HUES64 (cell line): ENCODE measurements around the gene ZNF227.

Experiments
- H3K27ac ChIP-seq: 2 replicates; pipeline ENCODE4 v1.7.0; 2013; ENCODE audit warnings: low read depth, low read length, inconsistent platforms
- H3K27me3 ChIP-seq: 2 replicates; pipeline ENCODE4 v1.6.1; 2013; ENCODE audit warnings: mild to moderate bottlenecking, low read length; ENCODE audit not compliant: insufficient read depth
- H3K36me3 ChIP-seq: 2 replicates; pipeline ENCODE4 v1.6.1; 2013; ENCODE audit warnings: mild to moderate bottlenecking, low read length; ENCODE audit not compliant: insufficient read depth
- H3K4me1 ChIP-seq: 2 replicates; pipeline ENCODE4 v1.6.1; 2013; ENCODE audit warnings: mild to moderate bottlenecking, low read length, moderate library complexity; ENCODE audit not compliant: insufficient read depth
- H3K4me3 ChIP-seq: 2 replicates; pipeline ENCODE4 v1.5.1; 2013; ENCODE audit warnings: mild to moderate bottlenecking, low read length, moderate library complexity
- H3K9ac ChIP-seq: 2 replicates; pipeline ENCODE4 v1.6.1; 2013; ENCODE audit warnings: mild to moderate bottlenecking, low read depth, low read length
- H3K9me3 ChIP-seq: 2 replicates; pipeline ENCODE4 v1.6.1; 2013; ENCODE audit warnings: low read depth, low read length; ENCODE audit not compliant: insufficient read depth
- WGBS: fragments of 150-250, 120-280 bp; methylation state at CpG from one replicate; pipeline ENCODE4 v1.1.7; 2013; ENCODE audit warnings: missing lambda C conversion rate; 5-methylcytosine and 5-hydroxymethylcytosine counted together

Gene ZNF227

GRCh38 chr19:44280916-44281315 lies 68.6 kb downstream of the ZNF227 start:
- Histone ChIP-seq H3K9ac (no peak overlapping the region), H3K9me3 (peaks cover 22% of the 10 kb centered on the region; the same call in 1 of the 2 replicates), H3K27me3 (no peaks in the 10 kb centered on the region), H3K36me3 (no peaks in the 10 kb centered on the region), H3K4me1 (no peaks in the 10 kb centered on the region), H3K4me3 (no peak overlapping the region), H3K27ac (no peak overlapping the region)
- 89% methylated on average over 10 of the region's 10 CpGs for WGBS

DNA sequence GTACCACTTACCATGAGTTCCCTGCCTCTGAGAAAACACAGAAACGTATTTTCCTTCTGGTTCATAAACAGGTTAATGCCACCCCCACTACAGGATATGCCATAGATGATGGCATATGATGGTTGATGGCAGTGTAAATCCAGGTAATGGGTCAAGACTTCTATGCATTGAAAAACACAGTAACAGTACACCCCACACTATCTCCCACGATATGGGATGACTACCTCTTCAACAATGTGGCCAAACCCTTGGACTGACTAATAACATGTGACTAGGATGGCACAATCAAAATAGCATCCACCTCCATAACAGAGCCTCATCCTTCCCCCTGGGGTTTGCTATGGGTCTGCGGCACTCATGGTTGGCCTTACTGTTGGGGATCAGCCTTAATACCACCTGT lies 70.5 kb downstream of the ZNF227 start:
- 92% methylated on average over 3 of the region's 3 CpGs for WGBS
- no peak overlapping the region for H3K9ac ChIP-seq
- H3K27me3 ChIP-seq, result no peaks in the 10 kb centered on the region
- no peaks in the 10 kb centered on the region for H3K4me1 ChIP-seq
- H3K4me3 ChIP-seq, result no peak overlapping the region
- no peak overlapping the region for H3K27ac ChIP-seq
- H3K9me3 ChIP-seq, result peaks cover 26% of the 10 kb centered on the region; the same call in 1 of the 2 replicates
- H3K36me3 ChIP-seq, result peaks cover 12% of the 10 kb centered on the region

GRCh38 chr19:44284968-44285367 lies 72.6 kb downstream of the ZNF227 start:
- WGBS, result 90% methylated on average over 4 of the region's 4 CpGs
- no peak overlapping the region for H3K4me3 ChIP-seq
- H3K27me3 ChIP-seq, result no peaks in the 10 kb centered on the region
- no peak overlapping the region for H3K9ac ChIP-seq
- H3K36me3 ChIP-seq, result peaks cover 32% of the 10 kb centered on the region
- peaks cover 24% of the 10 kb centered on the region; the same call in 1 of the 2 replicates for H3K9me3 ChIP-seq
- no peaks in the 10 kb centered on the region for H3K4me1 ChIP-seq
- no peak overlapping the region for H3K27ac ChIP-seq
